ENCODE data around the gene SELENOF. TPM values are rescaled to one million over a fixed set of nuclear protein-coding genes. Genes with fewer than 3 reads are reported as not detected.
"Not testable (repeated sequence)": the region's sequence is repeated elsewhere in the genome, so short reads cannot be mapped to it uniquely, and the experiment has no call there.

SELENOF gene
- total RNA-seq, 1 donor from 2014 or later = 148 TPM

DNA sequence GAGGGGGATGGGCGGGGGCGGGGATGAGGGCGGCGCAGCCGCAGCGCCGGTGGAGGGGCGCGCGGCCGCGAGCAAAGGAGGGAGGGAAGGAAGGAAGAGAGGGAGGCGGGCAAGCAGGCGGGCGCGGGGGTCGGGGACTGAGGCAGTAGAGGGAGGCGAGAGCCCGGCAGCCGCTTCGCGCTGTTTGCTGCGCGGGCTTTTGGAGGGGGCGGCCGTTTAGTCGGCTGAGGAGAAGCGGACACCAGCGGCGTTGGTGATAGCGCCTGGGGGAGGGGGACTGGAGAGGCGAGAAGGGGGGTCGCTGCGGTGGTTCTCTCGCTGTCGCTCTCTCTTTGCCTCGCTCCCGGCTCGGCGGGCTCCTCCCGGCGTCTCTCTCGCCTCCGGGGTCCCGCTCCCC lies 673 bp upstream of the SELENOF start, which contains the start of gene HS2ST1:
TSS of gene HS2ST1 (plus strand) at position 35 of the 397 bp plus-strand sequence.
- H3K36me3 Mint-ChIP-seq = peaks cover 15% of the 10 kb centered on the region
- DNase-seq (ENCODE audit: extremely low spot score, unreplicated experiment) = no peak
- H3K27ac Mint-ChIP-seq = no peak within 1 kb of the TSS

DNA sequence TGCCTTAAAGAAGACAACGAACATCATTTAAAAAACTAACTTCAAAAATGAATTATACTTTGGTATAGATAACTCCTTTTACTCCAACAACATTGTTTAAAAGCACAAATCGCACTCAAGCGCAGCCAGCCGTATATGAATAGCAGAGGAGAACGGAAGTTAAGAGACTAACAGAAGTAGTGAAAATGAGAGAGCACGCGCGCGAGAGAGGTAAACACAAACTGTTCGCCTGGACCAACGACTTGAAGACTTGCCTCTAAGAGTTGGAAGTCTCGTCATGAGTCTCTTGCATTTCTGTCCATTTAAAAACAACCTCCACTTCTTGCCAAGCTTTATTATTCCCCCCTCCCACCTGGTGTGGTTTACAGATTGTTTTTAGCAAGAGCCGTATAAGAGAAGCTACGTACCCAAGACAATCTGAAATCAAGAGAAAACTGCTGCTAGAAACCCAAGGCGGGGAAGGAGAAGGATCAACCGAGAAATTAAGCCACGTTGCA lies 479 bp downstream of the SELENOF start:
- Mint-ChIP-seq H3K27ac (no peak overlapping the region), H3K4me3 (no peak overlapping the region), H3K36me3 (peaks cover 22% of the 10 kb centered on the region), H3K4me1 (ENCODE audit: unreplicated experiment) (peaks cover 34% of the 10 kb centered on the region), H3K27me3 (no peaks in the 10 kb centered on the region), H3K9me3 (no peaks in the 10 kb centered on the region)
- TF ChIP-seq, protein P1, sequence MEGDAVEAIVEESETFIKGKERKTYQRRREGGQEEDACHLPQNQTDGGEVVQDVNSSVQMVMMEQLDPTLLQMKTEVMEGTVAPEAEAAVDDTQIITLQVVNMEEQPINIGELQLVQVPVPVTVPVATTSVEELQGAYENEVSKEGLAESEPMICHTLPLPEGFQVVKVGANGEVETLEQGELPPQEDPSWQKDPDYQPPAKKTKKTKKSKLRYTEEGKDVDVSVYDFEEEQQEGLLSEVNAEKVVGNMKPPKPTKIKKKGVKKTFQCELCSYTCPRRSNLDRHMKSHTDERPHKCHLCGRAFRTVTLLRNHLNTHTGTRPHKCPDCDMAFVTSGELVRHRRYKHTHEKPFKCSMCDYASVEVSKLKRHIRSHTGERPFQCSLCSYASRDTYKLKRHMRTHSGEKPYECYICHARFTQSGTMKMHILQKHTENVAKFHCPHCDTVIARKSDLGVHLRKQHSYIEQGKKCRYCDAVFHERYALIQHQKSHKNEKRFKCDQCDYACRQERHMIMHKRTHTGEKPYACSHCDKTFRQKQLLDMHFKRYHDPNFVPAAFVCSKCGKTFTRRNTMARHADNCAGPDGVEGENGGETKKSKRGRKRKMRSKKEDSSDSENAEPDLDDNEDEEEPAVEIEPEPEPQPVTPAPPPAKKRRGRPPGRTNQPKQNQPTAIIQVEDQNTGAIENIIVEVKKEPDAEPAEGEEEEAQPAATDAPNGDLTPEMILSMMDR (conservative IDR thresholded peaks at IDR 0.05) = no peak
- DNase-seq (ENCODE audit: extremely low spot score, unreplicated experiment) = no peak

More for the DNA sequence above, 673 bp upstream of the SELENOF start, which contains the start of gene HS2ST1:
- Mint-ChIP-seq H3K4me1 (ENCODE audit: unreplicated experiment) (peaks cover 26% of the 10 kb centered on the region), H3K4me3 (no peak within 1 kb of the TSS), H3K9me3 (no peaks in the 10 kb centered on the region), H3K27me3 (no peaks in the 10 kb centered on the region)
- TF ChIP-seq, protein P1 (conservative IDR thresholded peaks at IDR 0.05) = no peak

GRCh38 chr1:86912281-86912900 lies 1.5 kb downstream of the SELENOF start:
- TF ChIP-seq, protein P1 (conservative IDR thresholded peaks at IDR 0.05) = no peak
- H3K4me1 Mint-ChIP-seq (ENCODE audit: unreplicated experiment) = peaks cover 36% of the 10 kb centered on the region
- no peak overlapping the region for H3K27ac Mint-ChIP-seq
- no peaks in the 10 kb centered on the region for H3K9me3 Mint-ChIP-seq
- H3K36me3 Mint-ChIP-seq = peaks cover 25% of the 10 kb centered on the region
- no peak overlapping the region for H3K4me3 Mint-ChIP-seq
- DNase-seq (ENCODE audit: extremely low spot score, unreplicated experiment) = no peak
- H3K27me3 Mint-ChIP-seq = no peaks in the 10 kb centered on the region

- Mint-ChIP-seq H3K9me3 (no peaks in the 10 kb centered on the region), H3K27ac (no peak overlapping the region)
These were observed 7.5 kb downstream of the SELENOF start for GRCh38 chr1:86906419-86906818.

DNA sequence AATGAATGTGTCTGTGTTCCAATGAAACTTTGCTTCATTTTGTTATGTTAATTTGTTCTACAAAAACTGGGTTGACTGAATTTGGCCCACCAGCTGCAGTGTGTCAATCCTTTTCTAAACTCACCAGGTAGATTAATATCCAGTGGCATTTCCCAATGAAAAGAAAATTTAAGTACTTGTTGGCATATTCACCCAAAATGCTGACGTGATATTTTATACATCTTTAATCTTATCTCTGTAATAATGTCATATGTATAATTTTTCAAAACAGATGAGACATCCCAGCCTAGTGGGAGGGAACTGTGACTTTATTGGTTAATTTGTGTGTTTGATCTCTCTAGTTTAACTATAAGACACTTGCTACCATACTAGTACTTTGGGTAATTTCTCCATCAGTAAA lies 8.1 kb downstream of the SELENOF start:
- no peak for DNase-seq (ENCODE audit: extremely low spot score, unreplicated experiment)
- H3K27ac Mint-ChIP-seq = no peak overlapping the region
- no peaks in the 10 kb centered on the region for H3K27me3 Mint-ChIP-seq
- peaks cover 34% of the 10 kb centered on the region for H3K36me3 Mint-ChIP-seq
- H3K9me3 Mint-ChIP-seq = no peaks in the 10 kb centered on the region
- TF ChIP-seq, protein P1 (conservative IDR thresholded peaks at IDR 0.05) = no peak
- peaks cover 19% of the 10 kb centered on the region for H3K4me1 Mint-ChIP-seq (ENCODE audit: unreplicated experiment)
- H3K4me3 Mint-ChIP-seq = no peak overlapping the region

More at GRCh38 chr1:86906419-86906818, 7.5 kb downstream of the SELENOF start:
- TF ChIP-seq, protein P1 (conservative IDR thresholded peaks at IDR 0.05) = no peak
- Mint-ChIP-seq H3K4me1 (ENCODE audit: unreplicated experiment) (peaks cover 24% of the 10 kb centered on the region), H3K27me3 (no peaks in the 10 kb centered on the region), H3K36me3 (peaks cover 33% of the 10 kb centered on the region), H3K4me3 (no peak overlapping the region)
- no peak for DNase-seq (ENCODE audit: extremely low spot score, unreplicated experiment)

DNA sequence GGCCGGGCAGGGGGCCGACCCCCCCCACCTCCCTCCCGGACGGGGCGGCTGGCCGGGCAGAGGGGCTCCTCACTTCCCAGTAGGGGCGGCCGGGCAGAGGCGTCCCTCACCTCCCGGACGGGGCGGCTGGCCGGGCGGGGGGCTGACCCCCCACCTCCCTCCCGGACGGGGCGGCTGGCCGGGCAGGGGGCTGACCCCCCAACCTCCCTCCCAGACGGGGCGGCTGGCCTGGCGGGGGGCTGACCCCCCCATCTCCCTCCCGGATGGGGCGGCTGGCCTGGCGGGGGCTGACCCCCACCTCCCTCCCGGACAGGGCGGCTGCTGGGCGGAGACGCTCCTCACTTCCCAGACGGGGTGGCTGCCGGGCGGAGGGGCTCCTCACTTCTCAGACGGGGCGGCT lies 14.5 kb downstream of the SELENOF start:
- not testable (repeated sequence) for H3K27me3 Mint-ChIP-seq; DNase-seq (ENCODE audit: extremely low spot score, unreplicated experiment); H3K27ac Mint-ChIP-seq; H3K4me3 Mint-ChIP-seq; H3K9me3 Mint-ChIP-seq; H3K4me1 Mint-ChIP-seq (ENCODE audit: unreplicated experiment)
- H3K36me3 Mint-ChIP-seq = peaks cover 26% of the 10 kb centered on the region

All from type B pancreatic cell (in vitro differentiated cells).